ENCODE data around the gene DIAPH3.
"Not testable (repeated sequence)": the region's sequence is repeated elsewhere in the genome, so short reads cannot be mapped to it uniquely, and the experiment has no call there.

The DIAPH3 gene

DNA sequence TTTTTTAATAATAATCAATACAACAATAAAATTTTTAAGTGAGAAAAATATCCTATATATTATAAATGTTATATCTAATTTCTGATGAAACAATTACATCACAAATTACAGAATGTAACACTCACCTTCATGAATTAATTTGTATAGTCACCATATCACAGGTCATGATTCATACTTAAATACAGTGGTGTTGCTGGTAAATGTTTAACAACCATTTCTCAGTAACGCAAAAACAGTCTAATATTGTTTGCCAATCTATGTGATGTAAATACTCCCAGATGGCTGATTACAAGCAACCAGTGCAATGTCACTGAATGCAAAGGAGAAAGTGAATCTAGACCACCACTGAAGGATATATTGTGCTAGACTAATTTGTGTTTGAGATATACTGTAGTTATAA lies 97.5 kb downstream of the DIAPH3 start:
- TF ChIP-seq, protein P1, sequence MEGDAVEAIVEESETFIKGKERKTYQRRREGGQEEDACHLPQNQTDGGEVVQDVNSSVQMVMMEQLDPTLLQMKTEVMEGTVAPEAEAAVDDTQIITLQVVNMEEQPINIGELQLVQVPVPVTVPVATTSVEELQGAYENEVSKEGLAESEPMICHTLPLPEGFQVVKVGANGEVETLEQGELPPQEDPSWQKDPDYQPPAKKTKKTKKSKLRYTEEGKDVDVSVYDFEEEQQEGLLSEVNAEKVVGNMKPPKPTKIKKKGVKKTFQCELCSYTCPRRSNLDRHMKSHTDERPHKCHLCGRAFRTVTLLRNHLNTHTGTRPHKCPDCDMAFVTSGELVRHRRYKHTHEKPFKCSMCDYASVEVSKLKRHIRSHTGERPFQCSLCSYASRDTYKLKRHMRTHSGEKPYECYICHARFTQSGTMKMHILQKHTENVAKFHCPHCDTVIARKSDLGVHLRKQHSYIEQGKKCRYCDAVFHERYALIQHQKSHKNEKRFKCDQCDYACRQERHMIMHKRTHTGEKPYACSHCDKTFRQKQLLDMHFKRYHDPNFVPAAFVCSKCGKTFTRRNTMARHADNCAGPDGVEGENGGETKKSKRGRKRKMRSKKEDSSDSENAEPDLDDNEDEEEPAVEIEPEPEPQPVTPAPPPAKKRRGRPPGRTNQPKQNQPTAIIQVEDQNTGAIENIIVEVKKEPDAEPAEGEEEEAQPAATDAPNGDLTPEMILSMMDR (IDR thresholded peaks at IDR 0.05; ENCODE audit: borderline replicate concordance, control extremely low read depth, extremely low read depth, insufficient read depth, missing control alignments) = no peak
- in situ Hi-C loops (cut with MboI; ENCODE audit: low sequenced_read_pairs, unreplicated experiment) = no loop called here
- DNase-seq (ENCODE audit: low spot score) = no peak

- TF ChIP-seq, protein P1 (IDR thresholded peaks at IDR 0.05; ENCODE audit: borderline replicate concordance, control extremely low read depth, extremely low read depth, insufficient read depth, missing control alignments) = no peak
- in situ Hi-C loops (cut with MboI; ENCODE audit: low sequenced_read_pairs, unreplicated experiment) = no loop called here
- DNase-seq (ENCODE audit: low spot score) = no peak
Observed at GRCh38 chr13:60062502-60062901, 101.2 kb downstream of the DIAPH3 start.

- in situ Hi-C loops (cut with MboI; ENCODE audit: low sequenced_read_pairs, unreplicated experiment) = no loop called here
- no peak for DNase-seq (ENCODE audit: low spot score)
Observed at GRCh38 chr13:60061737-60062136, 102.0 kb downstream of the DIAPH3 start.

GRCh38 chr13:60051754-60052285 lies 111.9 kb downstream of the DIAPH3 start:
- TF ChIP-seq, protein P1 (IDR thresholded peaks at IDR 0.05; ENCODE audit: borderline replicate concordance, control extremely low read depth, extremely low read depth, insufficient read depth, missing control alignments) = no peak
- DNase-seq (ENCODE audit: low spot score) = no peak
- in situ Hi-C loops (cut with MboI; ENCODE audit: low sequenced_read_pairs, unreplicated experiment) = no loop called here

More at GRCh38 chr13:60061737-60062136, 102.0 kb downstream of the DIAPH3 start:
- TF ChIP-seq, protein P1 (IDR thresholded peaks at IDR 0.05; ENCODE audit: borderline replicate concordance, control extremely low read depth, extremely low read depth, insufficient read depth, missing control alignments) = no peak

- in situ Hi-C loops (cut with MboI; ENCODE audit: low sequenced_read_pairs, unreplicated experiment); DNase-seq (ENCODE audit: low spot score): not testable (repeated sequence)
Observed at GRCh38 chr13:60048353-60048752, 115.4 kb downstream of the DIAPH3 start.

- TF ChIP-seq, protein P1 (IDR thresholded peaks at IDR 0.05; ENCODE audit: borderline replicate concordance, control extremely low read depth, extremely low read depth, insufficient read depth, missing control alignments) = no peak
- DNase-seq (ENCODE audit: low spot score) = no peak
- in situ Hi-C loops (cut with MboI; ENCODE audit: low sequenced_read_pairs, unreplicated experiment) = no loop called here
Observed at GRCh38 chr13:60047918-60048317, 115.8 kb downstream of the DIAPH3 start.

DNA sequence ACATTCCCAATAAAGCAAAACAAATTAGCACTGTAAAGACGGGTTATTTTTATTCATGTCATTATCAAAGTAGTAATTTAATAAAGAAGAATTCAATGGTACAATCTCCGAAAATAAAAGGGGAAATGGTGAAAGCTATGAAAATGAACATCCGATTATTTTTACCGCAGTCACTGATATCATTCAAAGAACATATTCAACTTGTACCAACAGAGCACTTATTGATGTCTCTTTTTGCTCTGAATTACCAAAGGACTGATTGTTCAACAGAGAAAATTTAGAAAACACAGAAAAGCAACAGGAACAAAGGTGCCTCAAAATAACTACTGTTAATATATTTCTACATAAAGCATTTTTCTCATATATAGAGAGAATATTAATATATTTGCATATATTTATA lies 119.4 kb downstream of the DIAPH3 start:
- no peak for DNase-seq (ENCODE audit: low spot score)
- in situ Hi-C loops (cut with MboI; ENCODE audit: low sequenced_read_pairs, unreplicated experiment) = no loop called here

More for the DNA sequence above, 119.4 kb downstream of the DIAPH3 start:
- TF ChIP-seq, protein P1 (IDR thresholded peaks at IDR 0.05; ENCODE audit: borderline replicate concordance, control extremely low read depth, extremely low read depth, insufficient read depth, missing control alignments) = no peak

Data from GM13976 (cell line).